Measurements from ENCODE around the gene CXCL11.
"Not testable (repeated sequence)": the region's sequence is repeated elsewhere in the genome, so short reads cannot be mapped to it uniquely, and the experiment has no call there.

The CXCL11 gene

DNA sequence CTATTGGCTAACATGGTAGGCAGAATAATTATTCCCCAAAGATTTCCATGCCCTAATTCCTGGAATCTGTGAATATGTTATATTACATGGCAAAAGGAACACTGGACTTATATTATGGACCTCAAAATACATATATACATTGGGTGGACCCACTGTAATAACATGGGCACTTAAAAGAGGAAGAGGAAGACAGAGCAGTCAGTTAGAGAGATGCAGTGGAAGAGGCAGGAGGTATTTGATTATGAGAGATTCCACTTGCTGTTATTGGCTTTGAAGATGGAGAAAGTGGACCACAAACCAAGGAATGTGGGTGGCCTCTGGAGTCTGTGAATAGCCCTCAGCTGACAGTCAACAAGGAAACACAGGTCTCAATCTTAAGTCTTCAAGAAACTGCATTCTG lies 24.6 kb upstream of the CXCL11 start:
- Histone ChIP-seq H3K4me3 (ENCODE audit: low read depth in 1 of 2, low read length in 2 of 2) (no peak overlapping the region), H3K27ac (ENCODE audit: low read length) (no peak overlapping the region), H3K4me1 (ENCODE audit: control insufficient read depth in 1 of 2, insufficient read depth in 2 of 2, low read length in 2 of 2) (no peaks in the 10 kb centered on the region), H3K9me3 (ENCODE audit: control insufficient read depth in 1 of 2, low read length in 2 of 2) (no peaks in the 10 kb centered on the region), H3K36me3 (ENCODE audit: control insufficient read depth in 1 of 2, insufficient read depth in 2 of 2, low read length in 2 of 2) (no peaks in the 10 kb centered on the region), H3K27me3 (ENCODE audit: low read depth, low read length) (no peaks in the 10 kb centered on the region)

- H3K27me3 ChIP-seq (ENCODE audit: low read depth, low read length): no peaks in the 10 kb centered on the region
- H3K4me3 ChIP-seq (ENCODE audit: low read depth in 1 of 2, low read length in 2 of 2): no peak overlapping the region
- H3K4me1 ChIP-seq (ENCODE audit: control insufficient read depth in 1 of 2, insufficient read depth in 2 of 2, low read length in 2 of 2): no peaks in the 10 kb centered on the region
- no peak overlapping the region for H3K27ac ChIP-seq (ENCODE audit: low read length)
- no peaks in the 10 kb centered on the region for H3K9me3 ChIP-seq (ENCODE audit: control insufficient read depth in 1 of 2, low read length in 2 of 2)
- H3K36me3 ChIP-seq (ENCODE audit: control insufficient read depth in 1 of 2, insufficient read depth in 2 of 2, low read length in 2 of 2): no peaks in the 10 kb centered on the region
Observed at GRCh38 chr4:76059750-76060149, 23.9 kb upstream of the CXCL11 start.

GRCh38 chr4:76058888-76059426 lies 23.1 kb upstream of the CXCL11 start:
- no peak overlapping the region for H3K27ac ChIP-seq (ENCODE audit: low read length)
- H3K4me3 ChIP-seq (ENCODE audit: low read depth in 1 of 2, low read length in 2 of 2): no peak overlapping the region
- H3K27me3 ChIP-seq (ENCODE audit: low read depth, low read length): no peaks in the 10 kb centered on the region
- H3K4me1 ChIP-seq (ENCODE audit: control insufficient read depth in 1 of 2, insufficient read depth in 2 of 2, low read length in 2 of 2): no peaks in the 10 kb centered on the region
- H3K36me3 ChIP-seq (ENCODE audit: control insufficient read depth in 1 of 2, insufficient read depth in 2 of 2, low read length in 2 of 2): no peaks in the 10 kb centered on the region
- no peaks in the 10 kb centered on the region for H3K9me3 ChIP-seq (ENCODE audit: control insufficient read depth in 1 of 2, low read length in 2 of 2)

DNA sequence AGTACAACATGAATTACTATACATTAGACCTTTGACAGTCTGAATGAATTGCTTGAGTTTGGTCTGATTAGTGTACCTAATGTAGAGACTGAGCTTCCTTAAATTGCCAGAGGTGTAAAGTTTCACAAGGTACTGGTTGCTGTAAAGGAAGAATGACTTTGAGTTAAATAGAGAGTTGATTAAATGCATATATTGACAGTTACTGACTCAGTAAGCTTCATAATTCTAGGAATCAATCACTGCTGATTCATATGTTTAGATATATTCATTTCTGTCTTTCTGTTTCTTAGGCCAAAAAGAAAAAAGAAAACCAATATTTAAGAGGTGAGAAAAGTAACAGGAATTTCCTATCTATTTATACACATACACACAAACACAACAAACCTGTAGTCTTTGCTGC lies 22.4 kb upstream of the CXCL11 start:
- Histone ChIP-seq H3K4me1 (ENCODE audit: control insufficient read depth in 1 of 2, insufficient read depth in 2 of 2, low read length in 2 of 2) (no peaks in the 10 kb centered on the region), H3K4me3 (ENCODE audit: low read depth in 1 of 2, low read length in 2 of 2) (no peak overlapping the region), H3K9me3 (ENCODE audit: control insufficient read depth in 1 of 2, low read length in 2 of 2) (no peaks in the 10 kb centered on the region), H3K36me3 (ENCODE audit: control insufficient read depth in 1 of 2, insufficient read depth in 2 of 2, low read length in 2 of 2) (no peaks in the 10 kb centered on the region), H3K27me3 (ENCODE audit: low read depth, low read length) (no peaks in the 10 kb centered on the region), H3K27ac (ENCODE audit: low read length) (no peak overlapping the region)

GRCh38 chr4:76055421-76055820 lies 19.6 kb upstream of the CXCL11 start:
- Histone ChIP-seq H3K9me3 (ENCODE audit: control insufficient read depth in 1 of 2, low read length in 2 of 2) (no peaks in the 10 kb centered on the region), H3K27ac (ENCODE audit: low read length) (no peak overlapping the region), H3K4me1 (ENCODE audit: control insufficient read depth in 1 of 2, insufficient read depth in 2 of 2, low read length in 2 of 2) (no peaks in the 10 kb centered on the region), H3K27me3 (ENCODE audit: low read depth, low read length) (no peaks in the 10 kb centered on the region), H3K4me3 (ENCODE audit: low read depth in 1 of 2, low read length in 2 of 2) (no peak overlapping the region), H3K36me3 (ENCODE audit: control insufficient read depth in 1 of 2, insufficient read depth in 2 of 2, low read length in 2 of 2) (no peaks in the 10 kb centered on the region)

- Histone ChIP-seq H3K27ac (ENCODE audit: low read length) (no peak overlapping the region), H3K4me1 (ENCODE audit: control insufficient read depth in 1 of 2, insufficient read depth in 2 of 2, low read length in 2 of 2) (no peaks in the 10 kb centered on the region), H3K27me3 (ENCODE audit: low read depth, low read length) (no peaks in the 10 kb centered on the region), H3K9me3 (ENCODE audit: control insufficient read depth in 1 of 2, low read length in 2 of 2) (no peaks in the 10 kb centered on the region), H3K36me3 (ENCODE audit: control insufficient read depth in 1 of 2, insufficient read depth in 2 of 2, low read length in 2 of 2) (no peaks in the 10 kb centered on the region), H3K4me3 (ENCODE audit: low read depth in 1 of 2, low read length in 2 of 2) (no peak overlapping the region)
Observed at GRCh38 chr4:76055016-76055415, 19.1 kb upstream of the CXCL11 start.

DNA sequence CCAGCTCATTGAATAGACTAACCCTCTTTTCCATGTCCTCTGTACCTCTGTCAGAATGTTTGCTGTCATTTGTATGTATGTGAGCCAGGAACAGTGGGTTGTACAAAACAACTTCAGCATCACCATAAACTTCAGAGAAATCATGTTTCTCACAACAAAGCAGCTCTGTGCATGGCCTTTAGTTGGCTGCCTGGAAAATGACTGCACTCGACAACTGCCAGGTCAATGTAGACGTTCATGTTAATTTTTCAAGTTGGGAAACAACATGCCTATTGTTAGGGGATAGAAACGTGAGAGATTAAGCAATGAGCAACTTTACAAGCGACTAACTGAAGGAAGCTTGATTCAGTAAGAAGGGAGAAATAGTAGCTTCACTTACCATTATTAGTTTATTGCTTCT lies 17.9 kb upstream of the CXCL11 start:
- Histone ChIP-seq H3K9me3 (ENCODE audit: control insufficient read depth in 1 of 2, low read length in 2 of 2) (no peaks in the 10 kb centered on the region), H3K27me3 (ENCODE audit: low read depth, low read length) (no peaks in the 10 kb centered on the region), H3K36me3 (ENCODE audit: control insufficient read depth in 1 of 2, insufficient read depth in 2 of 2, low read length in 2 of 2) (no peaks in the 10 kb centered on the region), H3K4me3 (ENCODE audit: low read depth in 1 of 2, low read length in 2 of 2) (no peak overlapping the region), H3K27ac (ENCODE audit: low read length) (no peak overlapping the region), H3K4me1 (ENCODE audit: control insufficient read depth in 1 of 2, insufficient read depth in 2 of 2, low read length in 2 of 2) (no peaks in the 10 kb centered on the region)

DNA sequence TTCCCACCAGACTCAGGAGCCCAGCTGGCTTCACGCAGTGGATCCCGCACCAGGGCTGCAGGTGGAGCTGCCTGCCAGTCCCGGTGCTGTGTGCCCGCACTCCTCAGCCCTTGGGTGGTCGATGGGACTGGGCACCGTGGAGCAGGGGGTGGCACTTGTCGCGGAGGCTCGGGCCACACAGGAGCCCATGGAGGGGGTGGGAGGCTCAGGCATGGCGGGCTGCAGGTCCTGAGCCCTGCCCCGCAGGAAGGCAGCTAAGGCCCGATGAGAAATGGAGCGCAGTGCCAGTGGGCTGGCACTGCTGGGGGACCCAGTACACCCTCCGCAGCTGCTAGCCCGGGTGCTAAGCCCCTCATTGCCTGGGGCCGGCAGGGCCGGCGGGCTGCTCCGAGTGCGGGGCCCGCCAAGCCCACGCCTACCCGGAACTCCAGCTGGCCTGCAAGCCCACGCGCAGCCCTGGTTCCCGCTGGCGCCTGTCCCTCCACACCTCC lies 14.7 kb upstream of the CXCL11 start:
- H3K4me3 ChIP-seq (ENCODE audit: low read depth in 1 of 2, low read length in 2 of 2); H3K36me3 ChIP-seq (ENCODE audit: control insufficient read depth in 1 of 2, insufficient read depth in 2 of 2, low read length in 2 of 2); H3K27me3 ChIP-seq (ENCODE audit: low read depth, low read length); H3K9me3 ChIP-seq (ENCODE audit: control insufficient read depth in 1 of 2, low read length in 2 of 2); H3K4me1 ChIP-seq (ENCODE audit: control insufficient read depth in 1 of 2, insufficient read depth in 2 of 2, low read length in 2 of 2); H3K27ac ChIP-seq (ENCODE audit: low read length): not testable (repeated sequence)

DNA sequence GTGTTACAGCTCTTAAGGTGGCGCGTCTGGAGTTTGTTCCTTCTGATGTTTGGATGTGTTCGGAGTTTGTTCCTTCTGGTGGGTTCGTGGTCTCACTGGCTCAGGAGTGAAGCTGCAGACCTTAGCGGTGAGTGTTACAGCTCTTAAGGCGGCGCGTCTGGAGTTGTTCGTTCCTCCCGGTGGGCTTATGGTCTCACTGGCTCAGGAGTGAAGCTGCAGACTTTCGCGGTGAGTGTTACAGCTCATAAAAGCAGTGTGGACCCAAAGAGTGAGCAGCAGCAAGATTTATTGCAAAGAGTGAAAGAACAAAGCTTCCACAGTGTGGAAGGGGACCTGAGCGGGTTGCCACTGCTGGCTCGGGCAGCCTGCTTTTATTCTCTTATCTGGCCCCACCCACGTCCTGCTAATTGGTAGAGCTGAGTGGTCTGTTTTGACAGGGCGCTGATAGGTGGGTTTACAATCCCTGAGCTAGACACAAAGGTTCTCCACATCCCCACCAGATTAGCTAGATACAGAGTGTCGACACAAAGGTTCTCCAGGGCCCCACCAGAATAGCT lies 14.1 kb upstream of the CXCL11 start:
- H3K4me1 ChIP-seq (ENCODE audit: control insufficient read depth in 1 of 2, insufficient read depth in 2 of 2, low read length in 2 of 2): not testable (repeated sequence)

DNA sequence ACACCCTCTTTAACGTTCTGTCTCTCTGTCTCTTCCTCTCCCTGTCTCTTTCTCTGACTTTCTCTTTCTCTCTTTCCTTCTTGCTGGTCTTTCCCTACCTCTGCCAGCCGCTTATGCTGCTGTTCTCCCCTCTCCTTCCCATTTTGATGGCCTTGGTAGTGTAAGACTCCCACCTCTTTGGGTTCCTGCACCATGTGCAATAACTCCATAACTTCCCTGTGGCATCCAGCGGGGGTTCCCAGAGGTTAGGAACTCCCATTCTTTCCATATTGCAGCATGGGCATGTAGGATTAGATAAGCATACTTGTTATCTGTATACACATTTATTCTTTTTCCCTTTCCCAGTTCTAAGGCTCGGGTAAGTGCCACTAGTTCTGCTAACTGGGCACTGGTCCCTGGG lies 8.8 kb upstream of the CXCL11 start:
- H3K27me3 ChIP-seq (ENCODE audit: low read depth, low read length); H3K4me3 ChIP-seq (ENCODE audit: low read depth in 1 of 2, low read length in 2 of 2); H3K9me3 ChIP-seq (ENCODE audit: control insufficient read depth in 1 of 2, low read length in 2 of 2); H3K27ac ChIP-seq (ENCODE audit: low read length); H3K4me1 ChIP-seq (ENCODE audit: control insufficient read depth in 1 of 2, insufficient read depth in 2 of 2, low read length in 2 of 2); H3K36me3 ChIP-seq (ENCODE audit: control insufficient read depth in 1 of 2, insufficient read depth in 2 of 2, low read length in 2 of 2): not testable (repeated sequence)

More for the DNA sequence above, 14.1 kb upstream of the CXCL11 start:
- H3K4me3 ChIP-seq (ENCODE audit: low read depth in 1 of 2, low read length in 2 of 2); H3K27ac ChIP-seq (ENCODE audit: low read length); H3K36me3 ChIP-seq (ENCODE audit: control insufficient read depth in 1 of 2, insufficient read depth in 2 of 2, low read length in 2 of 2); H3K27me3 ChIP-seq (ENCODE audit: low read depth, low read length); H3K9me3 ChIP-seq (ENCODE audit: control insufficient read depth in 1 of 2, low read length in 2 of 2): not testable (repeated sequence)

DNA sequence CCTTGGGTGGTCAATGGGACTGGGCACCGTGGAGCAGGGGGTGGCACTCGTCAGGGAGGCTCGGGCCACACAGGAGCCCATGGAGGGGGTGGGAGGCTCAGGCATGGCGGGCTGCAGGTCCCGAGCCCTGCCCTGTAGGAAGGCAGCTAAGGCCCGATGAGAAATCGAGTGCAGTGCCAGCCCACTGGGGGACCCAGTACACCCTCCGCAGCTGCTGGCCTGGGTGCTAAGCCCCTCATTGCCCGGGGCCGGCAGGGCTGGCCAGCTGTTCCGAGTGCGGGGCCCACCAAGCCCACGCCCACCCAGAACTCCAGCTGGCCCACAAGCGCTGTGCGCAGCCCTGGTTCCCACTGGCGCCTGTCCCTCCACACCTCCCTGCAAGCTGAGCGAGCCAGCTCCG lies 7.4 kb upstream of the CXCL11 start:
- not testable (repeated sequence) for H3K27me3 ChIP-seq (ENCODE audit: low read depth, low read length); H3K36me3 ChIP-seq (ENCODE audit: control insufficient read depth in 1 of 2, insufficient read depth in 2 of 2, low read length in 2 of 2); H3K9me3 ChIP-seq (ENCODE audit: control insufficient read depth in 1 of 2, low read length in 2 of 2); H3K4me3 ChIP-seq (ENCODE audit: low read depth in 1 of 2, low read length in 2 of 2); H3K4me1 ChIP-seq (ENCODE audit: control insufficient read depth in 1 of 2, insufficient read depth in 2 of 2, low read length in 2 of 2); H3K27ac ChIP-seq (ENCODE audit: low read length)

DNA sequence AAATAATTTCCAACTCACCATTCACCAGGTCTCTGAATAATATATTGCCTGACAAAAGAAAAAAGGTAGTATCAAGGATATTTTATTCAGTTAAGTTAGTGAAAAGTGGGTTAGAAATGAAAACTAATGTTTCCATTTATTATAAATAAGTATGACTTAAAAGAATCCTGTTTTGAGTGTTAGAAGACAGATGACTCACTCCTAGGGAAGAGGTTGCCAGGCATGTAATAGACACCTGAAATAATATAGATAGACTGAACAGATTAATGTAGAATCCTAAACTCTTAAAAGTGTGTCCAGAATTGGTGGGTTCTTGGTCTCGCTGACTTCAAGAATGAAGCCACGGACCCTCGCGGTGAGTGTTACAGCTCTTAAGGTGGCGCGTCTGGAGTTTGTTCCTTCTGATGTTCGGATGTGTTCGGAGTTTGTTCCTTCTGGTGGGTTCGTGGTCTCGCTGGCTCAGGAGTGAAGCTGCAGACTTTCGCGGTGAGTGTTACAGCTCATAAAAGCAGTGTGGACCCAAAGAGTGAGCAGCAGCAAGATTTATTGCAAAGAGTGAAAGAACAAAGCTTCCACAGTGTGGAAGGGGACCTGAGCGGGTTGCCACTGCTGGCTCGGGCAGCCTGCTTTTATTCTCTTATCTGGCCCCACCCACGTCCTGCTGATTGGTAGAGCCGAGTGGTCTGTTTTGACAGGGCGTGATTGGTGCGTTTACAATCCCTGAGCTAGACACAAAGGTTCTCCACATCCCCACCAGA lies 6.5 kb upstream of the CXCL11 start:
- not testable (repeated sequence) for H3K27me3 ChIP-seq (ENCODE audit: low read depth, low read length); H3K9me3 ChIP-seq (ENCODE audit: control insufficient read depth in 1 of 2, low read length in 2 of 2); H3K27ac ChIP-seq (ENCODE audit: low read length); H3K36me3 ChIP-seq (ENCODE audit: control insufficient read depth in 1 of 2, insufficient read depth in 2 of 2, low read length in 2 of 2); H3K4me3 ChIP-seq (ENCODE audit: low read depth in 1 of 2, low read length in 2 of 2); H3K4me1 ChIP-seq (ENCODE audit: control insufficient read depth in 1 of 2, insufficient read depth in 2 of 2, low read length in 2 of 2)

Measured in muscle layer of duodenum (tissue), 2 donors.